HEK293 (cell line): ENCODE measurements around the gene USP36.

Experiments used
- HOXA7 ChIP-seq: sonication (generic); formaldehyde crosslinking; IDR thresholded peaks from 2 replicates; pipeline ENCODE4 v1.8.1; 2022; ENCODE audit warnings: missing genetic modification reagents, borderline replicate concordance
- KLF16 ChIP-seq: fragments of 450-650 bp; formaldehyde crosslinking; IDR thresholded peaks from 2 replicates; pipeline ENCODE4 v1.5.1; 2017; ENCODE audit warnings: missing biosample characterization, missing genetic modification characterization
- ZBTB17 ChIP-seq: fragments of 450-650 bp; formaldehyde crosslinking; IDR thresholded peaks from 2 replicates; pipeline ENCODE4 v1.5.1; 2016; ENCODE audit warnings: missing biosample characterization, missing genetic modification characterization
- TF ChIP-seq, protein P1 (sequence below): fragments of 450-650 bp; formaldehyde crosslinking; IDR thresholded peaks from 2 replicates; pipeline ENCODE4 v1.5.1; 2016; ENCODE audit warnings: missing biosample characterization, missing genetic modification characterization
- TF ChIP-seq, protein P2 (sequence below): fragments of 450-650 bp; formaldehyde crosslinking; IDR thresholded peaks from 2 replicates; pipeline ENCODE4 v1.5.1; 2017; ENCODE audit warnings: missing biosample characterization, missing genetic modification characterization

- TF ChIP-seq, protein P1, sequence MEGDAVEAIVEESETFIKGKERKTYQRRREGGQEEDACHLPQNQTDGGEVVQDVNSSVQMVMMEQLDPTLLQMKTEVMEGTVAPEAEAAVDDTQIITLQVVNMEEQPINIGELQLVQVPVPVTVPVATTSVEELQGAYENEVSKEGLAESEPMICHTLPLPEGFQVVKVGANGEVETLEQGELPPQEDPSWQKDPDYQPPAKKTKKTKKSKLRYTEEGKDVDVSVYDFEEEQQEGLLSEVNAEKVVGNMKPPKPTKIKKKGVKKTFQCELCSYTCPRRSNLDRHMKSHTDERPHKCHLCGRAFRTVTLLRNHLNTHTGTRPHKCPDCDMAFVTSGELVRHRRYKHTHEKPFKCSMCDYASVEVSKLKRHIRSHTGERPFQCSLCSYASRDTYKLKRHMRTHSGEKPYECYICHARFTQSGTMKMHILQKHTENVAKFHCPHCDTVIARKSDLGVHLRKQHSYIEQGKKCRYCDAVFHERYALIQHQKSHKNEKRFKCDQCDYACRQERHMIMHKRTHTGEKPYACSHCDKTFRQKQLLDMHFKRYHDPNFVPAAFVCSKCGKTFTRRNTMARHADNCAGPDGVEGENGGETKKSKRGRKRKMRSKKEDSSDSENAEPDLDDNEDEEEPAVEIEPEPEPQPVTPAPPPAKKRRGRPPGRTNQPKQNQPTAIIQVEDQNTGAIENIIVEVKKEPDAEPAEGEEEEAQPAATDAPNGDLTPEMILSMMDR = no peak
- TF ChIP-seq KLF16 (tag by site-specific recombination) (no peak), HOXA7 (CRISPR knock-in tag) (no peak), ZBTB17 (tag by site-specific recombination) (no peak)
- TF ChIP-seq, protein P2, sequence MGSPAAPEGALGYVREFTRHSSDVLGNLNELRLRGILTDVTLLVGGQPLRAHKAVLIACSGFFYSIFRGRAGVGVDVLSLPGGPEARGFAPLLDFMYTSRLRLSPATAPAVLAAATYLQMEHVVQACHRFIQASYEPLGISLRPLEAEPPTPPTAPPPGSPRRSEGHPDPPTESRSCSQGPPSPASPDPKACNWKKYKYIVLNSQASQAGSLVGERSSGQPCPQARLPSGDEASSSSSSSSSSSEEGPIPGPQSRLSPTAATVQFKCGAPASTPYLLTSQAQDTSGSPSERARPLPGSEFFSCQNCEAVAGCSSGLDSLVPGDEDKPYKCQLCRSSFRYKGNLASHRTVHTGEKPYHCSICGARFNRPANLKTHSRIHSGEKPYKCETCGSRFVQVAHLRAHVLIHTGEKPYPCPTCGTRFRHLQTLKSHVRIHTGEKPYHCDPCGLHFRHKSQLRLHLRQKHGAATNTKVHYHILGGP (tag by site-specific recombination) = no peak
Observed at GRCh38 chr17:78864117-78864516, 23.5 kb upstream of the USP36 start.
